Measurements from ENCODE around the gene ANKRD33B.
A peak's percentile ranks its signal among the peaks of the same experiment; 100 is the strongest.
"Not testable (repeated sequence)": the region's sequence is repeated elsewhere in the genome, so short reads cannot be mapped to it uniquely, and the experiment has no call there.

Gene ANKRD33B

GRCh38 chr5:10663489-10664179 is 99.8 kb downstream of the ANKRD33B start:
- no peak for TF ChIP-seq CTCF (conservative IDR thresholded peaks at IDR 0.05; ENCODE audit: control insufficient read depth, insufficient read depth, low read depth, low read length)
- no peak overlapping the region for H3K4me3 ChIP-seq (ENCODE audit: control insufficient read depth, low read depth, low read length)
- peak; percentile 64 for DNase-seq (ENCODE audit: low read depth)

GRCh38 chr5:10664180-10664769 is 100.4 kb downstream of the ANKRD33B start:
- H3K4me3 ChIP-seq (ENCODE audit: control insufficient read depth, low read depth, low read length): not testable (repeated sequence)
- DNase-seq (ENCODE audit: low read depth): peak; percentile 56

- H3K4me3 ChIP-seq (ENCODE audit: control insufficient read depth, low read depth, low read length): no peak overlapping the region
- no peak for DNase-seq (ENCODE audit: low read depth)
- no peak for TF ChIP-seq CTCF (conservative IDR thresholded peaks at IDR 0.05; ENCODE audit: control insufficient read depth, insufficient read depth, low read depth, low read length)
Measured at GRCh38 chr5:10665799-10666198, 101.9 kb downstream of the ANKRD33B start.

- H3K4me3 ChIP-seq (ENCODE audit: control insufficient read depth, low read depth, low read length): no peak overlapping the region
- DNase-seq (ENCODE audit: low read depth): no peak
Measured at GRCh38 chr5:10666531-10667299, 102.8 kb downstream of the ANKRD33B start.

GRCh38 chr5:10667431-10668057 is 103.7 kb downstream of the ANKRD33B start:
- TF ChIP-seq CTCF (conservative IDR thresholded peaks at IDR 0.05; ENCODE audit: control insufficient read depth, insufficient read depth, low read depth, low read length): no peak

More at GRCh38 chr5:10666531-10667299, 102.8 kb downstream of the ANKRD33B start:
- TF ChIP-seq CTCF (conservative IDR thresholded peaks at IDR 0.05; ENCODE audit: control insufficient read depth, insufficient read depth, low read depth, low read length): no peak

DNA sequence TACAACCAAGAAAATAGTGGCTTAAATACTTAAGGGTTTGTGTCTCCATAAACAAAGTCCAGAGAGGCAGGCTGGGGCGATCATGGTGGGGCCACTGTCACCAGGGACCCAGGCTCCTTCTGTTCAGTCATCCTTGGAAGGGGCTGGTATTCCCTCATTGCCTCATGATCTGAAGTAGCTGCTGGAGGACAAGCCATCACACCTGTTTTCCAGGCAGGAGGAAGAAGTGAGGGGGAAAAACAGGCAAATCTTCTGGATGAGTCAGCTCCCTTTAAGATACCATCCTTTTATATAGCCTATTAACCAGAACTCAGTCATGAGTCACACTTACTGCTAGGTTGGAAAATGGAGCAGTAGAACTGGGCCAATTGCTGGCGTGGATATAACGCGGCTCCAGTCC is 104.8 kb downstream of the ANKRD33B start:
- no peak overlapping the region for H3K4me3 ChIP-seq (ENCODE audit: control insufficient read depth, low read depth, low read length)
- peak; percentile 37 for DNase-seq (ENCODE audit: low read depth)
- TF ChIP-seq CTCF (conservative IDR thresholded peaks at IDR 0.05; ENCODE audit: control insufficient read depth, insufficient read depth, low read depth, low read length): no peak

More at GRCh38 chr5:10667431-10668057, 103.7 kb downstream of the ANKRD33B start:
- DNase-seq (ENCODE audit: low read depth): no peak
- no peak overlapping the region for H3K4me3 ChIP-seq (ENCODE audit: control insufficient read depth, low read depth, low read length)

All from fibroblast of mammary gland (primary cell).